DND-41 (cell line): Measurements from ENCODE around the gene INHBA.

Experiments used
- CTCF ChIP-seq: IDR thresholded peaks from 2 replicates; pipeline ENCODE4 v1.5.1; 2012; ENCODE audit warnings: borderline replicate concordance, low read length, moderate library complexity, mild to moderate bottlenecking; ENCODE audit not compliant: poor library complexity, severe bottlenecking; ENCODE audit errors: extremely low read depth
- EZH2 ChIP-seq: IDR thresholded peaks from 3 replicates; pipeline ENCODE4 v1.6.1; 2012; ENCODE audit warnings: borderline replicate concordance, low read depth, mild to moderate bottlenecking, moderate library complexity, low read length, inconsistent platforms; ENCODE audit not compliant: severe bottlenecking

DNA sequence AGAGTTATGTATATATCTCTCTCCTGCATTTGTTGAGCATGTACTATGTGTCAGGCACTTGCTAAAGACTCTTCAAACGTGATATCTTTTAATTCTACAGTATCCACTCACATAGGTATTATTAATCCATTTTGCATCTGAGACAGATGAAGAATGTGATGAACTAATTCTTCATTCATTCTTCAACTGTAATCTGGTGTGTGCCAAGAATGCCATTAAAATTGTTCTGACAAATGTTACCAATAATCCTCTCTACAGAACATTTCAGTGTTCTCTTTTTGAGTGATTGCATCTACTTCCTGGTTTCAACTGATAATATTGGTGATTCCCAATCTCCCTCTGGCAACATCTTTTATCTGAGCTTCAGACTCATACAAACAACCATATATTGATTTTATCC is 18.0 kb upstream of the INHBA start:
- TF ChIP-seq CTCF (no peak), EZH2 (no peak)
